ENCODE measurements around the gene BAMBI. TPM values are rescaled to one million over a fixed set of nuclear protein-coding genes. Genes with fewer than 3 reads are reported as not detected.

BAMBI gene
- total and polyA plus RNA-seq, 7 donors: 0.87 to 5.3 (median 3.6) TPM

DNA sequence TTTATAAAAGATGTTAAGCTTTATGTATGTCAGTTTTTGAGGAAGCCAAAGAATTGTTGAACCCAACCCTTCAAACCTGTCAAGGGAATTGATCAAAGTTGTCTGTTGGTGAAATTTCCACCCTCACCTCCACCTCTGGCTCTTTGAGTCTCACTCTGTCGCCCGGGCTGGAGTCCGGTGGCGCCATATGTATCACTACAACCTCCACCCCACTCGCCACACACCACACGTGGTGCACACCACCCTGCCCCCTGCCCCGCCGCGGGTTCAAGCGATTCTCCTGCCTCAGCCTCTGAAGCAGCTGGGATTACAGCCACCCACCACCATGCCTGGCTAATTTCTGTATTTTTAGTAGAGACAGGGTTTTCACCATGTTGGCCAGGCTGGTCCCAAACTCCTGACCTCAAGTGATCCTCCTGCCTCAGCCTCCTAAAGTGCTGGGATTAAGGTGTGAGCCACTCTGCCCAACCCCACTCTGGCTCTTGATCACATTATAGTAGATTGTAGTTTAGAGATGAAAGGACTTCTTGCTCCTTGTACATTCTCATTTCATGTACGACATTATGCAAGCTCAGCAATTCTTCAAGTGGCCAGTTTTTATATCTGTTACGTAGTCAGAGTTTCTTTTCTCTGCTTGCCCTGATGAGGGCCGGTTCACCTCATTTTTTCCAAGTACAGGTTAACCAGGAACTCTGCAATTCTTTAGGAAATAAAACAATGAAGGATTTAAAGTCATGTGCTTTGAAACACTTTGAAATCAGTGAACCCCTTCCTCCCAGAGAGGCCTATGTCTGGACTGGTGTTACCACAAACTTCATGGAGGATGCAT lies 7.0 kb downstream of the BAMBI start:
- H3K36me3 ChIP-seq: no peaks in the 10 kb centered on the region
- no peaks in the 10 kb centered on the region for H3K27me3 ChIP-seq
- 91 to 96% methylated on average over 13 of the region's 13 CpGs for WGBS, 2 donors
- peaks cover 0 to 27% (median 16%) of the 10 kb centered on the region in 4 donors for H3K4me1 ChIP-seq
- no peak for TF ChIP-seq POLR2A (IDR thresholded peaks at IDR 0.05)
- TF ChIP-seq EP300 (IDR thresholded peaks at IDR 0.05): no peak
- no peak for TF ChIP-seq POLR2AphosphoS5 (IDR thresholded peaks at IDR 0.05)
- TF ChIP-seq, protein P1, sequence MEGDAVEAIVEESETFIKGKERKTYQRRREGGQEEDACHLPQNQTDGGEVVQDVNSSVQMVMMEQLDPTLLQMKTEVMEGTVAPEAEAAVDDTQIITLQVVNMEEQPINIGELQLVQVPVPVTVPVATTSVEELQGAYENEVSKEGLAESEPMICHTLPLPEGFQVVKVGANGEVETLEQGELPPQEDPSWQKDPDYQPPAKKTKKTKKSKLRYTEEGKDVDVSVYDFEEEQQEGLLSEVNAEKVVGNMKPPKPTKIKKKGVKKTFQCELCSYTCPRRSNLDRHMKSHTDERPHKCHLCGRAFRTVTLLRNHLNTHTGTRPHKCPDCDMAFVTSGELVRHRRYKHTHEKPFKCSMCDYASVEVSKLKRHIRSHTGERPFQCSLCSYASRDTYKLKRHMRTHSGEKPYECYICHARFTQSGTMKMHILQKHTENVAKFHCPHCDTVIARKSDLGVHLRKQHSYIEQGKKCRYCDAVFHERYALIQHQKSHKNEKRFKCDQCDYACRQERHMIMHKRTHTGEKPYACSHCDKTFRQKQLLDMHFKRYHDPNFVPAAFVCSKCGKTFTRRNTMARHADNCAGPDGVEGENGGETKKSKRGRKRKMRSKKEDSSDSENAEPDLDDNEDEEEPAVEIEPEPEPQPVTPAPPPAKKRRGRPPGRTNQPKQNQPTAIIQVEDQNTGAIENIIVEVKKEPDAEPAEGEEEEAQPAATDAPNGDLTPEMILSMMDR (IDR thresholded peaks at IDR 0.05): no peak
- intact Hi-C loops (cut with DNase I): no loop called here
- DNase-seq: no peak
- H3K9me3 ChIP-seq: no peaks in the 10 kb centered on the region
- no peak overlapping the region for H3K27ac ChIP-seq
- no peak overlapping the region for H3K4me3 ChIP-seq

- WGBS, 2 donors: 57 to 78% methylated on average over 5 of the region's 5 CpGs
These were observed 7.8 kb downstream of the BAMBI start for GRCh38 chr10:28684986-28685580.

GRCh38 chr10:28685717-28686116 lies 8.4 kb downstream of the BAMBI start:
- no peak for TF ChIP-seq POLR2AphosphoS5 (IDR thresholded peaks at IDR 0.05)
- no peak for TF ChIP-seq POLR2A (IDR thresholded peaks at IDR 0.05)
- TF ChIP-seq EP300 (IDR thresholded peaks at IDR 0.05): no peak
- TF ChIP-seq, protein P1 (IDR thresholded peaks at IDR 0.05): no peak
- H3K36me3 ChIP-seq: no peaks in the 10 kb centered on the region
- no peak overlapping the region for H3K4me3 ChIP-seq
- intact Hi-C loops (cut with DNase I): no loop called here
- H3K27ac ChIP-seq: no peak overlapping the region
- no peaks in the 10 kb centered on the region for H3K9me3 ChIP-seq
- H3K27me3 ChIP-seq: no peaks in the 10 kb centered on the region
- DNase-seq: no peak
- peaks cover 0 to 13% (median 6%) of the 10 kb centered on the region in 4 donors for H3K4me1 ChIP-seq
- WGBS, 2 donors: 92 to 95% methylated on average over 5 of the region's 5 CpGs

More at GRCh38 chr10:28684986-28685580, 7.8 kb downstream of the BAMBI start:
- Histone ChIP-seq H3K27ac (no peak overlapping the region), H3K4me3 (no peak overlapping the region), H3K36me3 (no peaks in the 10 kb centered on the region), H3K9me3 (no peaks in the 10 kb centered on the region), H3K27me3 (no peaks in the 10 kb centered on the region), H3K4me1 (peaks cover 0 to 20% (median 10%) of the 10 kb centered on the region in 4 donors)
- intact Hi-C loops (cut with DNase I): no loop called here
- DNase-seq: no peak
- no peak for TF ChIP-seq EP300 (IDR thresholded peaks at IDR 0.05)
- TF ChIP-seq POLR2A (IDR thresholded peaks at IDR 0.05): no peak
- TF ChIP-seq, protein P1 (IDR thresholded peaks at IDR 0.05): no peak
- TF ChIP-seq POLR2AphosphoS5 (IDR thresholded peaks at IDR 0.05): no peak

DNA sequence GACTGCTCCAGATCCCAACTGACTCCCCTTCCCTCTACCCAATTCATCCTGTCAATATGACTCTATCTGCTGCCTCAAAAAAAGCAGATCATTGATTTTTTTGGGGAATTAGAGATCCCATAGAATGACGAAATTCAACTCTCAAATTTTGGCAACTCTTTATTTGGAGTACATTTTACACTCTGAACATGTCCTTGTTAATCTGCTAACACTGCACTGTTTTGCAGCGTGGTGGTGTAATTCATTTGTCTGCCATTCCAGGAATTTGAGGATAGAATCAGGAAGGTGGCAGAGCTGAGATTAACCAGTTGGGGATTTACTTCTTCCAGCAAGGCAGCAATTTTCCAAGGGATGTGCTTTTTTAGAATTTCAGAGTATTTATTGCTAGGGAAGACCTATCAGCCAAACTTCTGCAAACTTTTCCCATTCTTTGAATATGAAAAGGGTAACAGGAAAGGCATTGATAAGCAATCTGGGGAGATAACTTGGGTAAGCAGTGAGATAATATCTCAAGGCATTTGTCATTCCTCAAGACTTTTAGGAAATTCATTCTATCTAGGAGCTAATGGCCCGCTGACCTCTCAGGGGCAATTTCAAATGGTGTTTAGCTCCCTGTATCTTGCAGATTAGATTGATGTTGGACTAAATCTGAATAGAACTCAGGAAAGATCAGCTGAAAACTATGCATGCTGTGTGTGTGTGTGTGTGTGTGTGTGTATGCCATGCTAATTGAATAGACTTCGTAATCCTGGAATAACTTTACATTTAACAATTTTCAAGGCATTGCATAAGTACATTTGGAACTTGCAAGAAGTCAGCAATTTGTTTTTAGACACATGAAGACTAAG lies 9.7 kb downstream of the BAMBI start:
- H3K36me3 ChIP-seq: no peaks in the 10 kb centered on the region
- H3K4me1 ChIP-seq: peaks cover 0 to 4% (median 0%) of the 10 kb centered on the region in 4 donors
- intact Hi-C loops (cut with DNase I): no loop called here
- H3K27ac ChIP-seq: no peak overlapping the region
- H3K4me3 ChIP-seq: no peak overlapping the region
- H3K9me3 ChIP-seq: no peaks in the 10 kb centered on the region
- no peak for DNase-seq
- WGBS, 2 donors: 82 to 87% methylated on average over 4 of the region's 4 CpGs
- TF ChIP-seq EP300 (IDR thresholded peaks at IDR 0.05): no peak
- TF ChIP-seq, protein P1 (IDR thresholded peaks at IDR 0.05): no peak
- TF ChIP-seq POLR2A (IDR thresholded peaks at IDR 0.05): no peak
- TF ChIP-seq POLR2AphosphoS5 (IDR thresholded peaks at IDR 0.05): no peak
- no peaks in the 10 kb centered on the region for H3K27me3 ChIP-seq

Data from sigmoid colon (tissue), 7 donors.